IMR-90 (cell line): ENCODE measurements around the gene CDH9. TPM values are rescaled to one million over a fixed set of nuclear protein-coding genes. Genes with fewer than 3 reads are reported as not detected.
A peak's percentile ranks its signal among the peaks of the same experiment; 100 is the strongest.

ENCODE experiments used
- ATAC-seq: fragments of 200-7000 bp; cut with Tn5 transposase; 2 replicates; pipeline ENCODE4 v1.9.1; 2020; ENCODE audit warnings: low read depth, mild to moderate bottlenecking, moderate library complexity
- BruUV-seq: library from RNA; stranded (reverse); fragments of 400-500 nt; replicated peaks from 2 replicates; lab custom pipeline; 2021; lab: Mats Ljungman, UMichigan
- CTCF ChIA-PET: fragments of 300-600 bp; formaldehyde crosslinking; extraction: SDS; loops from one replicate; lab custom pipeline; 2021; ENCODE audit warnings: antibody characterized with exemption; lab: Yijun Ruan, JAX
- POLR2A ChIA-PET: fragments of 300-600 bp; sonication (Branson Sonifier 250); formaldehyde crosslinking; loops from one replicate; lab custom pipeline; 2022; ENCODE audit warnings: antibody characterized with exemption; ENCODE audit not compliant: unreplicated experiment; lab: Charles Lee
- DNase-seq: peaks from one replicate; pipeline ENCODE4 v3.0.0; 2013
- H2AFZ ChIP-seq: replicated peaks from 2 replicates; pipeline ENCODE3; 2013; ENCODE audit warnings: low read length, mild to moderate bottlenecking; ENCODE audit not compliant: poor library complexity
- H2AK5ac ChIP-seq: 2 replicates; pipeline ENCODE4 v1.6.1; 2013; ENCODE audit warnings: low read depth, low read length, inconsistent platforms
- H2AK9ac ChIP-seq: replicated peaks from 2 replicates; pipeline ENCODE3; 2013; ENCODE audit warnings: mild to moderate bottlenecking, low read depth, low read length, moderate library complexity; ENCODE audit not compliant: poor library complexity
- H2BK120ac ChIP-seq: 2 replicates; pipeline ENCODE4 v1.6.1; 2013; ENCODE audit warnings: low read depth, low read length, inconsistent platforms
- H2BK15ac ChIP-seq: 3 replicates; pipeline ENCODE4 v1.6.1; 2013; ENCODE audit warnings: low read depth, low read length, inconsistent platforms
- H2BK20ac ChIP-seq: 2 replicates; pipeline ENCODE4 v1.6.1; 2013; ENCODE audit warnings: low read depth, mild to moderate bottlenecking, inconsistent platforms, low read length, moderate library complexity
- H2BK5ac ChIP-seq: 2 replicates; pipeline ENCODE4 v1.6.1; 2013; ENCODE audit warnings: mild to moderate bottlenecking, low read depth, low read length, inconsistent platforms; ENCODE audit not compliant: poor library complexity, severe bottlenecking
- H3K14ac ChIP-seq: replicated peaks from 2 replicates; pipeline ENCODE4 v1.6.1; 2013; ENCODE audit warnings: low read depth, low read length, inconsistent platforms
- H3K18ac ChIP-seq: 2 replicates; pipeline ENCODE4 v1.6.1; 2013; ENCODE audit warnings: low read depth, low read length, control low read depth
- H3K23ac ChIP-seq: 2 replicates; pipeline ENCODE4 v1.6.1; 2013; ENCODE audit warnings: low read depth, low read length, inconsistent platforms
- H3K27ac ChIP-seq: 2 replicates; pipeline ENCODE4 v1.5.1; 2013; ENCODE audit warnings: mild to moderate bottlenecking, control low read depth, low read length; ENCODE audit not compliant: insufficient read depth
- H3K27me3 ChIP-seq: 2 replicates; pipeline ENCODE4 v1.6.1; 2013; ENCODE audit warnings: low read length; ENCODE audit not compliant: control insufficient read depth, insufficient read depth
- H3K36me3 ChIP-seq: 2 replicates; pipeline ENCODE4 v1.6.1; 2013; ENCODE audit warnings: low read length, mixed read lengths; ENCODE audit not compliant: control insufficient read depth, insufficient read depth
- H3K4ac ChIP-seq: 2 replicates; pipeline ENCODE4 v1.6.1; 2013; ENCODE audit warnings: low read depth, low read length, inconsistent platforms
- H3K4me1 ChIP-seq: 2 replicates; pipeline ENCODE4 v1.6.1; 2013; ENCODE audit warnings: low read length, mixed read lengths; ENCODE audit not compliant: control insufficient read depth, insufficient read depth
- H3K4me2 ChIP-seq: 2 replicates; pipeline ENCODE4 v1.6.1; 2013; ENCODE audit warnings: low read depth, mild to moderate bottlenecking, control low read depth, low read length, moderate library complexity
- H3K4me3 ChIP-seq: 2 replicates; pipeline ENCODE4 v1.5.1; 2013; ENCODE audit warnings: low read depth, mild to moderate bottlenecking, control low read depth, low read length, moderate library complexity; ENCODE audit not compliant: insufficient read depth
- H3K56ac ChIP-seq: 2 replicates; pipeline ENCODE4 v1.6.1; 2013; ENCODE audit warnings: low read length, inconsistent platforms; ENCODE audit not compliant: insufficient read depth; ENCODE audit errors: extremely low read depth
- H3K79me1 ChIP-seq, 2 experiments: 2 replicates each; pipeline ENCODE4 v1.6.1; 2013; ENCODE audit warnings: low read length in 2 of 2, inconsistent platforms in 1 of 2, low read depth in 1 of 2
- H3K9ac ChIP-seq: 2 replicates; pipeline ENCODE4 v1.6.1; 2013; ENCODE audit warnings: low read depth, low read length, control low read depth
- H3K9me1 ChIP-seq: 2 replicates; pipeline ENCODE4 v1.6.1; 2013; ENCODE audit warnings: low read length, inconsistent platforms; ENCODE audit not compliant: insufficient read depth
- H3K9me3 ChIP-seq: 2 replicates; pipeline ENCODE4 v1.6.1; 2013; ENCODE audit warnings: low read length; ENCODE audit not compliant: control insufficient read depth, insufficient read depth
- H4K20me1 ChIP-seq: 2 replicates; pipeline ENCODE4 v1.6.1; 2013; ENCODE audit warnings: low read length, inconsistent platforms; ENCODE audit not compliant: insufficient read depth
- H4K5ac ChIP-seq: 2 replicates; pipeline ENCODE4 v1.6.1; 2013; ENCODE audit warnings: mild to moderate bottlenecking, low read depth, low read length, control low read depth
- H4K8ac ChIP-seq, 2 experiments: 2 replicates each; pipeline ENCODE4 v1.6.1; 2013; ENCODE audit warnings: low read depth in 2 of 2, low read length in 2 of 2, control low read depth in 1 of 2, inconsistent platforms in 1 of 2
- H4K91ac ChIP-seq: 2 replicates; pipeline ENCODE4 v1.6.1; 2013; ENCODE audit warnings: low read depth, low read length, inconsistent platforms; ENCODE audit not compliant: insufficient read depth
- BHLHE40 ChIP-seq: fragments of 150-350 bp; IDR thresholded peaks from 2 replicates; pipeline ENCODE4 v1.6.1; 2016; ENCODE audit warnings: mild to moderate bottlenecking, low read depth, low read length
- CEBPB ChIP-seq: IDR thresholded peaks from 2 replicates; pipeline ENCODE4 v1.6.1; 2012; ENCODE audit warnings: low read depth, low read length, improper control_type of control experiment
- CHD1 ChIP-seq: IDR thresholded peaks from 2 replicates; pipeline ENCODE4 v1.6.1; 2012; ENCODE audit warnings: low read depth, low read length, improper control_type of control experiment
- ELK1 ChIP-seq: fragments of 150-350 bp; IDR thresholded peaks from 2 replicates; pipeline ENCODE4 v1.6.1; 2016; ENCODE audit warnings: low read depth, mild to moderate bottlenecking, low read length, moderate library complexity, borderline replicate concordance
- FOS ChIP-seq: fragments of 150-350 bp; IDR thresholded peaks from 2 replicates; pipeline ENCODE4 v1.6.1; 2016; ENCODE audit warnings: low read depth, low read length
- MAFK ChIP-seq: IDR thresholded peaks from 2 replicates; pipeline ENCODE4 v1.6.1; 2012; ENCODE audit warnings: low read depth, low read length, improper control_type of control experiment
- MAZ ChIP-seq: IDR thresholded peaks from 2 replicates; pipeline ENCODE4 v1.6.1; 2012; ENCODE audit warnings: low read depth, mild to moderate bottlenecking, low read length, improper control_type of control experiment, moderate library complexity, borderline replicate concordance
- MXI1 ChIP-seq: IDR thresholded peaks from 2 replicates; pipeline ENCODE4 v1.6.1; 2012; ENCODE audit warnings: low read depth, mild to moderate bottlenecking, low read length, moderate library complexity, borderline replicate concordance
- POLR2A ChIP-seq: IDR thresholded peaks from 2 replicates; pipeline ENCODE4 v1.6.1; 2012; ENCODE audit warnings: mild to moderate bottlenecking, low read depth, low read length
- RAD21 ChIP-seq: IDR thresholded peaks from 2 replicates; pipeline ENCODE4 v1.6.1; 2012; ENCODE audit warnings: low read length, improper control_type of control experiment
- RCOR1 ChIP-seq: IDR thresholded peaks from 2 replicates; pipeline ENCODE4 v1.6.1; 2012; ENCODE audit warnings: mild to moderate bottlenecking, low read length, improper control_type of control experiment; ENCODE audit not compliant: insufficient replicate concordance
- RFX5 ChIP-seq: IDR thresholded peaks from 2 replicates; pipeline ENCODE4 v1.8.0; 2012; ENCODE audit warnings: low read depth, mild to moderate bottlenecking, low read length, moderate library complexity
- SMC3 ChIP-seq: fragments of 150-350 bp; IDR thresholded peaks from 2 replicates; pipeline ENCODE4 v1.6.1; 2016; ENCODE audit warnings: low read depth, mild to moderate bottlenecking, antibody characterized with exemption, low read length, moderate library complexity
- WGBS, 2 experiments: methylation state at CpG; one replicate each; pipeline versions ENCODE4 v1.1.5 to v1.1.7; 2013; ENCODE audit warnings: missing lambda C conversion rate in 2 of 2; ENCODE audit not compliant: insufficient read length in 1 of 2; ENCODE audit errors: extremely low coverage in 2 of 2; 5-methylcytosine and 5-hydroxymethylcytosine counted together
- dilution Hi-C: fragments of 300-500 bp; cut with HindIII; formaldehyde crosslinking; loops from one replicate; pipeline ENCODE4 v1.14.3; 2018; ENCODE audit warnings: low sequenced_read_pairs; ENCODE audit not compliant: unreplicated experiment
- in situ Hi-C: fragments of 300-500 bp; cut with MboI; formaldehyde crosslinking; loops from 3 replicates; pipeline ENCODE4 v1.14.3; 2019; ENCODE audit warnings: low sequenced_read_pairs, inconsistent platforms, mixed read lengths
- intact Hi-C: fragments of 100-400 bp; cut with micrococcal nuclease; formaldehyde crosslinking; loops from 2 replicates; pipeline ENCODE4 v1.10.0; 2022
- polyA plus RNA-seq, 3 experiments: library from polyadenylated mRNA; depleted of rRNA; stranded (reverse); fragments of >200 nt; gene quantifications; 2 replicates each; pipeline ENCODE4 v1.2.3, GENCODE V29; 2012; ENCODE audit warnings: low replicate concordance in 1 of 3
- total RNA-seq: library from RNA; depleted of rRNA; stranded (reverse); fragments of >200 nt; gene quantifications from 2 replicates; pipeline ENCODE4 v1.2.3, GENCODE V29; 2012
- TF ChIP-seq, protein P1 (sequence below): fragments of 150-350 bp; IDR thresholded peaks from 2 replicates; pipeline ENCODE4 v1.6.1; 2017; ENCODE audit warnings: mild to moderate bottlenecking, antibody characterized with exemption, low read length, low read depth
- TF ChIP-seq, protein P2 (sequence below): conservative IDR thresholded peaks from 2 replicates; pipeline ENCODE4 v1.5.1; 2012; ENCODE audit warnings: mild to moderate bottlenecking, low read depth, low read length, improper control_type of control experiment

CDH9 gene
- total and polyA plus RNA-seq, 2 of the 4 experiments (the other 2 are of a cell fraction) = not detected

GRCh38 chr5:26940994-26941393 lies 97.4 kb downstream of the CDH9 start:
- H3K36me3 ChIP-seq = no peaks in the 10 kb centered on the region
- no peak overlapping the region for H3K23ac ChIP-seq
- H3K27me3 ChIP-seq = no peaks in the 10 kb centered on the region
- no peak overlapping the region for H3K4me3 ChIP-seq
- ChIA-PET CTCF (no interaction called here), POLR2A (no interaction called here)
- no peak for ATAC-seq
- WGBS, 2 experiments = 40% methylated on average over 1 of the region's 1 CpG; no CpG with 5 or more reads in 1 of the 2 experiments
- H3K14ac ChIP-seq = no peak overlapping the region
- no TSS peak for BruUV-seq
- no peak overlapping the region for H3K4ac ChIP-seq
- H2BK120ac ChIP-seq = no peak overlapping the region
- intact Hi-C loops = no loop called here
- no peak overlapping the region for H4K91ac ChIP-seq
- in situ Hi-C loops = no loop called here
- peaks cover 3% of the 10 kb centered on the region; the same call in 1 of the 2 replicates for H3K9me3 ChIP-seq
- no peak overlapping the region for H2AK9ac ChIP-seq
- no peak overlapping the region for H3K9ac ChIP-seq
- H3K18ac ChIP-seq = no peak overlapping the region
- H2AK5ac ChIP-seq = no peak overlapping the region
- H4K5ac ChIP-seq = no peak overlapping the region
- H2BK5ac ChIP-seq = no peak overlapping the region
- no peaks in the 10 kb centered on the region for H3K79me1 ChIP-seq
- no peak overlapping the region for H2BK20ac ChIP-seq
- no peak overlapping the region for H3K4me2 ChIP-seq
- no peak overlapping the region for H2AFZ ChIP-seq
- no peak overlapping the region for H4K8ac ChIP-seq
- dilution Hi-C loops = no loop called here
- peak; percentile 31 for DNase-seq
- no peaks in the 10 kb centered on the region for H4K20me1 ChIP-seq
- H3K56ac ChIP-seq = no peak overlapping the region
- H3K27ac ChIP-seq = no peak overlapping the region
- no peak for TF ChIP-seq BHLHE40
- no peak for TF ChIP-seq ELK1
- no peak for TF ChIP-seq SMC3
- TF ChIP-seq, protein P1, sequence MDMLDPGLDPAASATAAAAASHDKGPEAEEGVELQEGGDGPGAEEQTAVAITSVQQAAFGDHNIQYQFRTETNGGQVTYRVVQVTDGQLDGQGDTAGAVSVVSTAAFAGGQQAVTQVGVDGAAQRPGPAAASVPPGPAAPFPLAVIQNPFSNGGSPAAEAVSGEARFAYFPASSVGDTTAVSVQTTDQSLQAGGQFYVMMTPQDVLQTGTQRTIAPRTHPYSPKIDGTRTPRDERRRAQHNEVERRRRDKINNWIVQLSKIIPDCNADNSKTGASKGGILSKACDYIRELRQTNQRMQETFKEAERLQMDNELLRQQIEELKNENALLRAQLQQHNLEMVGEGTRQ = no peak
- TF ChIP-seq RAD21 = no peak
- TF ChIP-seq CHD1 = no peak
- no peak for TF ChIP-seq MXI1
- TF ChIP-seq CEBPB = no peak
- no peak for TF ChIP-seq RCOR1
- no peak for TF ChIP-seq RFX5
- TF ChIP-seq, protein P2, sequence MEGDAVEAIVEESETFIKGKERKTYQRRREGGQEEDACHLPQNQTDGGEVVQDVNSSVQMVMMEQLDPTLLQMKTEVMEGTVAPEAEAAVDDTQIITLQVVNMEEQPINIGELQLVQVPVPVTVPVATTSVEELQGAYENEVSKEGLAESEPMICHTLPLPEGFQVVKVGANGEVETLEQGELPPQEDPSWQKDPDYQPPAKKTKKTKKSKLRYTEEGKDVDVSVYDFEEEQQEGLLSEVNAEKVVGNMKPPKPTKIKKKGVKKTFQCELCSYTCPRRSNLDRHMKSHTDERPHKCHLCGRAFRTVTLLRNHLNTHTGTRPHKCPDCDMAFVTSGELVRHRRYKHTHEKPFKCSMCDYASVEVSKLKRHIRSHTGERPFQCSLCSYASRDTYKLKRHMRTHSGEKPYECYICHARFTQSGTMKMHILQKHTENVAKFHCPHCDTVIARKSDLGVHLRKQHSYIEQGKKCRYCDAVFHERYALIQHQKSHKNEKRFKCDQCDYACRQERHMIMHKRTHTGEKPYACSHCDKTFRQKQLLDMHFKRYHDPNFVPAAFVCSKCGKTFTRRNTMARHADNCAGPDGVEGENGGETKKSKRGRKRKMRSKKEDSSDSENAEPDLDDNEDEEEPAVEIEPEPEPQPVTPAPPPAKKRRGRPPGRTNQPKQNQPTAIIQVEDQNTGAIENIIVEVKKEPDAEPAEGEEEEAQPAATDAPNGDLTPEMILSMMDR = no peak
- no peak for TF ChIP-seq POLR2A
- no peak for TF ChIP-seq FOS
- TF ChIP-seq MAFK = no peak
- TF ChIP-seq MAZ = no peak
- H2BK15ac ChIP-seq = no peak overlapping the region
- H3K4me1 ChIP-seq = no peaks in the 10 kb centered on the region
- no peaks in the 10 kb centered on the region for H3K9me1 ChIP-seq
